ENCODE measurements around the gene SPRR2G. TPM values are rescaled to one million over a fixed set of nuclear protein-coding genes. Genes with fewer than 3 reads are reported as not detected.
"Not testable (repeated sequence)": the region's sequence is repeated elsewhere in the genome, so short reads cannot be mapped to it uniquely, and the experiment has no call there.

Gene SPRR2G
- total RNA-seq, 1 donor from 2014 or later: not detected

GRCh38 chr1:153115264-153115663 lies 35.4 kb downstream of the SPRR2G start:
- DNase-seq (ENCODE audit: low read depth, low spot score): not testable (repeated sequence)

- DNase-seq (ENCODE audit: low read depth, low spot score): no peak
Measured at GRCh38 chr1:153113416-153113815, 37.3 kb downstream of the SPRR2G start, which contains the start of gene SPRR2F. TSS of gene SPRR2F (minus strand) at chr1:153113516. CDS start at chr1:153112733, 783 bp downstream.

GRCh38 chr1:153112454-153112853 lies 38.2 kb downstream of the SPRR2G start:
- DNase-seq (ENCODE audit: low read depth, low spot score): not testable (repeated sequence)

- no peak for DNase-seq (ENCODE audit: low read depth, low spot score)
Measured at GRCh38 chr1:153100245-153100644, 50.4 kb downstream of the SPRR2G start.

Other genes starting within 250 kb of the SPRR2G start
- under 0.01 TPM in 1 of 2 replicates, not detected in the other for gene IVL, start 242.3 kb downstream of the SPRR2G start, total RNA-seq
- gene SPRR5, start 203.7 kb downstream of the SPRR2G start, total RNA-seq: not detected in 2 replicates
- not detected in 2 replicates for gene SPRR4, start 180.2 kb downstream of the SPRR2G start, total RNA-seq
- not detected in 2 replicates for gene SPRR1A, start 166.8 kb downstream of the SPRR2G start, total RNA-seq
- gene SPRR3, start 149.1 kb downstream of the SPRR2G start, total RNA-seq: not detected in 2 replicates
- gene SPRR1B, start 119.7 kb downstream of the SPRR2G start, total RNA-seq: not detected in 2 replicates
- not detected in 2 replicates for gene SPRR2D, start 109.8 kb downstream of the SPRR2G start, total RNA-seq
- not detected in 2 replicates for gene SPRR2A, start 93.4 kb downstream of the SPRR2G start, total RNA-seq
- gene SPRR2B, start 79.3 kb downstream of the SPRR2G start, total RNA-seq: not detected in 2 replicates
- not detected in 2 replicates for gene SPRR2E, start 56.4 kb downstream of the SPRR2G start, total RNA-seq
- gene SPRR2F, start 37.4 kb downstream of the SPRR2G start, total RNA-seq: not detected in 2 replicates
- gene LELP1, start 52.5 kb upstream of the SPRR2G start, total RNA-seq: not detected in 2 replicates
- not detected in 2 replicates for gene PRR9, start 66.7 kb upstream of the SPRR2G start, total RNA-seq
- not detected in 2 replicates for gene LORICRIN, start 108.8 kb upstream of the SPRR2G start, total RNA-seq
- gene PGLYRP3, start 162.1 kb upstream of the SPRR2G start, total RNA-seq: not detected in 2 replicates
- gene PGLYRP4, start 198.0 kb upstream of the SPRR2G start, total RNA-seq: not detected in 2 replicates
- gene S100A9, start 207.0 kb upstream of the SPRR2G start, total RNA-seq: 0.13 and 0.95 TPM in 2 replicates
- gene S100A12, start 224.7 kb upstream of the SPRR2G start, total RNA-seq: not detected in 2 replicates
- not detected in 2 replicates for gene S100A8, start 240.2 kb upstream of the SPRR2G start, total RNA-seq